Trophoblast cell (in vitro differentiated cells and primary cell): ENCODE results near the gene C6orf89.

Source experiments
- DNase-seq, 2 donors: peaks; one replicate each; pipeline ENCODE4 v3.0.0-alpha.2; 2016
- H2AFZ ChIP-seq: 2 replicates; pipeline ENCODE4 v1.6.1; 2013; ENCODE audit warnings: low read length, moderate library complexity, mild to moderate bottlenecking; ENCODE audit not compliant: insufficient read depth, poor library complexity
- H2AK5ac ChIP-seq: 2 replicates; pipeline ENCODE4 v1.6.1; 2013; ENCODE audit warnings: mild to moderate bottlenecking, low read length
- H2BK120ac ChIP-seq: 2 replicates; pipeline ENCODE4 v1.6.1; 2013; ENCODE audit warnings: low read length, mild to moderate bottlenecking, moderate library complexity; ENCODE audit not compliant: insufficient read depth, poor library complexity
- H2BK12ac ChIP-seq: 2 replicates; pipeline ENCODE4 v1.6.1; 2013; ENCODE audit warnings: mild to moderate bottlenecking, low read length, moderate library complexity
- H2BK5ac ChIP-seq: 2 replicates; pipeline ENCODE4 v1.6.1; 2013; ENCODE audit warnings: low read length, low read depth, moderate library complexity, mild to moderate bottlenecking; ENCODE audit not compliant: poor library complexity
- H3K14ac ChIP-seq: 2 replicates; pipeline ENCODE4 v1.6.1; 2013; ENCODE audit warnings: mild to moderate bottlenecking, low read length
- H3K18ac ChIP-seq: 2 replicates; pipeline ENCODE4 v1.6.1; 2013; ENCODE audit warnings: mild to moderate bottlenecking, low read length
- H3K23ac ChIP-seq: 2 replicates; pipeline ENCODE4 v1.6.1; 2013; ENCODE audit warnings: low read length
- H3K27ac ChIP-seq: 2 replicates; pipeline ENCODE4 v1.5.1; 2013; ENCODE audit warnings: low read depth, mild to moderate bottlenecking, inconsistent platforms, low read length, moderate library complexity
- H3K27me3 ChIP-seq: 2 replicates; pipeline ENCODE4 v1.6.1; 2013; ENCODE audit warnings: inconsistent platforms, mild to moderate bottlenecking, low read length, moderate library complexity; ENCODE audit not compliant: insufficient read depth
- H3K36me3 ChIP-seq, 2 experiments: 1 replicate in 1 of 2; 2 replicates in 1 of 2; pipeline ENCODE4 v1.6.1; 2013; ENCODE audit warnings: low read length in 2 of 2, mild to moderate bottlenecking in 2 of 2, moderate library complexity in 1 of 2; ENCODE audit not compliant: insufficient read depth in 2 of 2, control insufficient read depth in 1 of 2
- H3K4ac ChIP-seq: 2 replicates; pipeline ENCODE4 v1.6.1; 2013; ENCODE audit warnings: low read depth, mild to moderate bottlenecking, low read length, moderate library complexity
- H3K4me1 ChIP-seq, 2 experiments: 1 replicate in 1 of 2; 2 replicates in 1 of 2; pipeline ENCODE4 v1.6.1; 2013; ENCODE audit warnings: low read length in 2 of 2, mild to moderate bottlenecking in 2 of 2, moderate library complexity in 1 of 2; ENCODE audit not compliant: insufficient read depth in 2 of 2, control insufficient read depth in 1 of 2
- H3K4me2 ChIP-seq: 2 replicates; pipeline ENCODE4 v1.6.1; 2013; ENCODE audit warnings: inconsistent platforms, mild to moderate bottlenecking, low read length, moderate library complexity
- H3K4me3 ChIP-seq: 2 replicates; pipeline ENCODE4 v1.5.1; 2013; ENCODE audit warnings: mild to moderate bottlenecking, low read depth, low read length, inconsistent platforms
- H3K79me1 ChIP-seq: one replicate; pipeline ENCODE4 v1.6.1; 2013; ENCODE audit warnings: low read length
- H3K79me2 ChIP-seq: 2 replicates; pipeline ENCODE4 v1.6.1; 2013; ENCODE audit warnings: low read length, mild to moderate bottlenecking; ENCODE audit not compliant: control insufficient read depth, insufficient read depth, poor library complexity
- H3K9ac ChIP-seq: 2 replicates; pipeline ENCODE4 v1.6.1; 2013; ENCODE audit warnings: mild to moderate bottlenecking, low read length
- H3K9me3 ChIP-seq: 2 replicates; pipeline ENCODE4 v1.6.1; 2013; ENCODE audit warnings: low read depth, mild to moderate bottlenecking, control low read depth, inconsistent platforms, low read length; ENCODE audit not compliant: insufficient read depth
- H4K12ac ChIP-seq: 2 replicates; pipeline ENCODE4 v1.6.1; 2013; ENCODE audit warnings: low read depth, mild to moderate bottlenecking, low read length, moderate library complexity
- H4K8ac ChIP-seq: 2 replicates; pipeline ENCODE4 v1.6.1; 2013; ENCODE audit warnings: low read depth, mild to moderate bottlenecking, low read length, moderate library complexity
- H4K91ac ChIP-seq: one replicate; pipeline ENCODE4 v1.6.1; 2013; ENCODE audit warnings: low read depth, mild to moderate bottlenecking, low read length, moderate library complexity
- WGBS: extraction: QIAGEN DNeasy Blood & Tissue Kit; methylation state at CpG from one replicate; pipeline ENCODE4 v1.1.7; 2013; ENCODE audit warnings: missing lambda C conversion rate; ENCODE audit not compliant: insufficient read length, insufficient coverage; ENCODE audit errors: extremely low coverage; 5-methylcytosine and 5-hydroxymethylcytosine counted together

Gene C6orf89

DNA sequence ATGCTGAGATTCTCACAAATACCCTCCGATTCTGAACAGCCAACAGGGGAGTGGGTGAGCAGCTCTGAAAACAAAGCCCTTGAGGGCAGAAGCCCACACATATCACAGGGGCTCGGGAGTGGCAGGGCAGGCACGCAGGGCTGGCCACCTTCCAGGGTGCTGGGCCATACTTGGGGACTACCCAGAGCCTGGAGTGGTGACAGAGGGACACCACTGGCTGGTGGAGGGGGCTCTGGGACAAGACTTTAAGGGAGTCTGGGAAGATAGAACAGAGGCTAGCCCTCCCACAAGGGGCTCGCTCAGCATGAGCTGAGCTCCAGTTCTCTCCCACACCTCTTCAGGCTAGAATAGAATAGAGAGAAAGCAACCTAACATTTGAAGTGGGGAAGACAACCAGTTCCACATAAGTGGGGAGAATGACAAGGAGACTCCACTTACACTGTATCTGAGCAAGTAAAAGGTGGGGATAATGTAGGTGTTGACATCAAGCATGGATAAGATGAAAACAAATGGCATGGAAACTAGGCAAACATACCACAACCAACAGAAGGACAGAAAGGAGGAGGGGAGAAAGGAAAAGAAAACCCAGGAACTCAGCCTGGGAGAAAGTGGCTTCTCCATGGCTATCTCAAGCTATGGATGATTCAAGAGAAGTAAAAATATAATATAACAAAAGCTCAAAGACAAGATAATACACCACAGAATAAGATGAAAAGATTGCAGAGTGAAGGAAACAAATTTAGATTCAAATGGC is 18.1 kb upstream of the C6orf89 start:
- H3K23ac ChIP-seq, result no peak overlapping the region
- H2BK12ac ChIP-seq, result no peak overlapping the region
- no peak for DNase-seq
- peak overlapping the region; percentile 33 for H3K18ac ChIP-seq
- no peaks in the 10 kb centered on the region for H3K79me1 ChIP-seq
- no peak overlapping the region for H3K4me3 ChIP-seq
- no peak overlapping the region for H3K27ac ChIP-seq
- H2AK5ac ChIP-seq, result no peak overlapping the region
- WGBS, result no CpG with 5 or more reads among the region's 4 CpGs
- peaks cover 7 to 12% of the 10 kb centered on the region in 2 experiments for H3K36me3 ChIP-seq
- H4K12ac ChIP-seq, result no peak overlapping the region
- H3K79me2 ChIP-seq, result no peaks in the 10 kb centered on the region
- H2BK120ac ChIP-seq, result no peak overlapping the region
- no peak overlapping the region for H3K9ac ChIP-seq
- no peak overlapping the region for H4K8ac ChIP-seq
- H3K4me2 ChIP-seq, result no peak overlapping the region
- H3K4me1 ChIP-seq, result no peaks in the 10 kb centered on the region
- no peak overlapping the region for H4K91ac ChIP-seq
- no peaks in the 10 kb centered on the region for H3K27me3 ChIP-seq
- H3K9me3 ChIP-seq, result peaks cover 3% of the 10 kb centered on the region
- H2AFZ ChIP-seq, result no peak overlapping the region
- no peak overlapping the region for H3K4ac ChIP-seq
- H2BK5ac ChIP-seq, result no peak overlapping the region
- H3K14ac ChIP-seq, result no peak overlapping the region

DNA sequence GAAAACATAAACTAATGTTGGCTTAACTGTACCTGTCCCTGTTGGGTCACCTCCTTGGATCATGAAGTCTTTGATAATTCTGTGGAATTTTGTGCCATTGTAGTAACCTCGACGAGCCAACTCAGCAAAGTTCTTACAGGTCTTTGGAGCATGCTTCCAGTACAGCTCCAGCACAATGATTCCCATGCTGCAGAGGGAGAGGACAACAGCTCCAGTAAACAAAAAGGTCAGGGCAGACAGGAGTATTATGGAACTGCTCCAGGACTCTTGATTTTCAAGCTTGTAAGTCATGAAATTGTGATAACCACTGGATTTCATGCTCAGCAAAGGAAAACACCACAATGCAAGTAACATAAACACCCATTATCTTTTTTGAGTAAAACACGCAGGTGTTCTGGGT is 14.1 kb upstream of the C6orf89 start:
- Histone ChIP-seq H3K23ac (no peak overlapping the region), H3K27me3 (no peaks in the 10 kb centered on the region), H4K91ac (no peak overlapping the region), H3K9ac (no peak overlapping the region), H3K27ac (no peak overlapping the region), H3K4me2 (no peak overlapping the region), H3K9me3 (no peaks in the 10 kb centered on the region), H3K79me1 (peaks cover 5% of the 10 kb centered on the region), H3K36me3 (peaks cover 5 to 6% of the 10 kb centered on the region in 2 experiments), H3K4me3 (no peak overlapping the region), H3K79me2 (peaks cover 4% of the 10 kb centered on the region), H3K18ac (no peak overlapping the region), H4K8ac (no peak overlapping the region), H4K12ac (no peak overlapping the region), H2AK5ac (no peak overlapping the region), H2BK5ac (no peak overlapping the region), H2BK120ac (no peak overlapping the region), H2BK12ac (no peak overlapping the region), H3K4ac (no peak overlapping the region), H3K4me1 (peaks cover 2 to 6% of the 10 kb centered on the region in 2 experiments), H3K14ac (no peak overlapping the region), H2AFZ (no peak overlapping the region)
- DNase-seq, result no peak
- WGBS, result no CpG with 5 or more reads among the region's 3 CpGs

DNA sequence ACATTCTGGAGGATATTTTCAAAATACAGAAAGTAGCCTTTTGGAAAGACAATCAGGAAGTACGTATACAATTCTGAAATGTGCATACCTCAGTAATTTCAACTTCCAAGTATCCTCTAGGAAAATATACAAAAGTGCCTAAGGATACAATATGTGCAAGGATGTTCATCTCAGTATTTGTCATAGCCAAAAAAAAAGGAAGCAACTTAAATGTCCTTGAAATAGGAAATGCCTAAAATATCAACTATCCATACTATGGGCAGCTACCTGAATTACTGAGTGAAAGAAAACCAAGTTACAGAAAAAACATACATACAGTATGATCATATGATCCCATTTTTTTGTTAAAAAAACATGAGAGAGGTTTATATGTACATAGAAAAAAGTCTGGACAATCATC is 12.6 kb upstream of the C6orf89 start:
- H4K91ac ChIP-seq, result no peak overlapping the region
- no peak for DNase-seq
- no peak overlapping the region for H3K4me2 ChIP-seq
- peaks cover 5% of the 10 kb centered on the region for H3K79me1 ChIP-seq
- peaks cover 2 to 6% of the 10 kb centered on the region in 2 experiments for H3K4me1 ChIP-seq
- no peak overlapping the region for H3K27ac ChIP-seq
- H3K79me2 ChIP-seq, result peaks cover 4% of the 10 kb centered on the region
- peaks cover 0 to 4% of the 10 kb centered on the region in 2 experiments for H3K36me3 ChIP-seq
- H3K9ac ChIP-seq, result no peak overlapping the region
- H3K23ac ChIP-seq, result no peak overlapping the region
- H3K4ac ChIP-seq, result no peak overlapping the region
- H3K9me3 ChIP-seq, result no peaks in the 10 kb centered on the region
- H2BK5ac ChIP-seq, result no peak overlapping the region
- no peaks in the 10 kb centered on the region for H3K27me3 ChIP-seq
- no peak overlapping the region for H3K14ac ChIP-seq
- no peak overlapping the region for H2BK120ac ChIP-seq
- H4K12ac ChIP-seq, result no peak overlapping the region
- H3K18ac ChIP-seq, result no peak overlapping the region
- no peak overlapping the region for H2AK5ac ChIP-seq
- H2BK12ac ChIP-seq, result no peak overlapping the region
- no peak overlapping the region for H3K4me3 ChIP-seq
- H2AFZ ChIP-seq, result no peak overlapping the region
- whole genome bisulfite sequencing, result no CpG with 5 or more reads among the region's 1 CpG
- no peak overlapping the region for H4K8ac ChIP-seq

DNA sequence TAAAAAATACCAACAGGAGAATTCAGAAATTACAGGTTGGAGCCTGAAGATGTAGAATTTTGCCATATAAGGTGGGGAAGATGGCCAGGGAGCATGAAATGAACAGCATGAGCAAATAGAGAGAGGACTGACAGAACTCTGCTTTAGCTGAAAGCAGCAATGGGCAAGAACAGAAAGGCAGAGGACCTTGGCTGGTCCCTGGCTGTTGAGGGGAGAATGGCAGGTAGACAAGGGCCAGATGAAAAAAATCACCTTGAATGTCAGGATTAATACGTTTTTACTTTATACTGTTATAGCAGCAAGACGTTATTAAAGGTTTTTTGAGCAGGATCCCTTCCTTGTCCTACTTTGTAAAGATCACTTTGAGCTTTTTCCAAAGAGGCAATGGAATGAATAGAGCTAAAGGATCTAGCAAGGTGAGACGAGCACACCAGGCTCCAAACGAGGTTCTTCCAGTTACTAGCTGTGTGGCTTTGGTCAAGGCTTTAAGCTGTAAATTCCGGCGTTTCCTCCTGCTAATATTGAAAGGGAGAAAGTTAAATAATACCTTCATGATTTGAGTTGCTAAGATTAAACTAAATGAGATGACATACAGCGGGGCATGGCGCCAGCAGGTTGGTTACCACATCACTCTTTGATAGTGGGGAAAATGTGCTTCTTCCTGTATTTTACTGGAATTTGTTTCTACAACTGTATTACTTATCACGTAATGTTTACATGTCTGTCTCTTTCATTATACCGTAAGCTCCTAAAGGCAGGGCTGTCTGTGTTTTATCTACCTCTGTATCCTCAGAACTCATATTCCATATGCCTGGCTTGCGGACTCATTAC is 11.9 kb upstream of the C6orf89 start:
- no CpG with 5 or more reads among the region's 11 CpGs for WGBS
- Histone ChIP-seq H3K18ac (no peak overlapping the region), H2BK12ac (no peak overlapping the region), H3K36me3 (peaks cover 0 to 2% of the 10 kb centered on the region in 2 experiments), H4K8ac (peak overlapping the region; percentile 98), H3K4me2 (peak overlapping the region; percentile 79), H4K12ac (peak overlapping the region; percentile 98), H4K91ac (peak overlapping the region; percentile 18), H3K27ac (no peak overlapping the region), H2AK5ac (no peak overlapping the region), H2BK120ac (no peak overlapping the region), H3K4me3 (peak overlapping the region; percentile 95), H3K79me2 (peaks cover 4% of the 10 kb centered on the region), H2BK5ac (no peak overlapping the region), H3K4me1 (peaks cover 2 to 6% of the 10 kb centered on the region in 2 experiments), H2AFZ (no peak overlapping the region), H3K9me3 (no peaks in the 10 kb centered on the region), H3K27me3 (no peaks in the 10 kb centered on the region), H3K79me1 (peaks cover 5% of the 10 kb centered on the region), H3K9ac (peak overlapping the region; percentile 83), H3K23ac (no peak overlapping the region), H3K4ac (peak overlapping the region; percentile 76), H3K14ac (peak overlapping the region; percentile 44)
- DNase-seq, result peak; percentile 13 to 45
